Muscle of back (tissue), 11 donors: ENCODE data around the gene C11orf71. TPM values are rescaled to one million over a fixed set of nuclear protein-coding genes. Genes with fewer than 3 reads are reported as not detected.

Experiments
- DNase-seq, 3 donors: peaks; one replicate each; pipeline versions ENCODE4 v3.0.0 to v3.0.0-alpha.2; 2013
- polyA plus RNA-seq, 10 donors: library from polyadenylated mRNA; unstranded; fragments of 120-200 nt; gene quantifications; one replicate each; pipeline ENCODE4 v1.2.1, GENCODE V29; 2013; ENCODE audit not compliant: insufficient read length in 10 of 10

Gene C11orf71
- polyA plus RNA-seq, 10 donors = 7.3 to 10.0 (median 8.7) TPM

- DNase-seq = no peak
Measured at GRCh38 chr11:114362326-114362725, 38.0 kb downstream of the C11orf71 start.

GRCh38 chr11:114359342-114359741 lies 41.0 kb downstream of the C11orf71 start:
- DNase-seq = no peak

GRCh38 chr11:114358716-114359115 lies 41.6 kb downstream of the C11orf71 start:
- no peak for DNase-seq

GRCh38 chr11:114354076-114354475 lies 46.2 kb downstream of the C11orf71 start:
- DNase-seq = peak; percentile 20 to 89 (median 58)

GRCh38 chr11:114353443-114353842 lies 46.9 kb downstream of the C11orf71 start:
- peak in 2 of 3 donors; percentile 14 to 21 for DNase-seq

- DNase-seq = no peak
Measured at GRCh38 chr11:114350022-114350421, 50.3 kb downstream of the C11orf71 start.

Other genes with a start within 250 kb of the C11orf71 start
- 100 to 1,000 TPM in 1 of 10 donors, 10 to 100 TPM in 9; 28.9 to 109 (median 54.7) TPM for gene NNMT, start 104.1 kb downstream of the C11orf71 start, polyA plus RNA-seq
- gene RBM7, start 155 bp upstream of the C11orf71 start, polyA plus RNA-seq = 10 to 100 TPM; 24.7 to 33.4 (median 27.8) TPM
- 10 to 100 TPM; 51.8 to 69.3 (median 60.4) TPM for gene REXO2, start 39.0 kb upstream of the C11orf71 start, polyA plus RNA-seq
- gene NXPE1, start 159.4 kb upstream of the C11orf71 start, polyA plus RNA-seq = under 1 TPM in 4 of 10 donors, not detected in 6; 0.05 to 0.36 (median 0.14) TPM
- gene NXPE4, start 195.3 kb upstream of the C11orf71 start, polyA plus RNA-seq = not detected